ENCODE measurements around the gene GCN1.
"Not testable (repeated sequence)": the region's sequence is repeated elsewhere in the genome, so short reads cannot be mapped to it uniquely, and the experiment has no call there.

The GCN1 gene

DNA sequence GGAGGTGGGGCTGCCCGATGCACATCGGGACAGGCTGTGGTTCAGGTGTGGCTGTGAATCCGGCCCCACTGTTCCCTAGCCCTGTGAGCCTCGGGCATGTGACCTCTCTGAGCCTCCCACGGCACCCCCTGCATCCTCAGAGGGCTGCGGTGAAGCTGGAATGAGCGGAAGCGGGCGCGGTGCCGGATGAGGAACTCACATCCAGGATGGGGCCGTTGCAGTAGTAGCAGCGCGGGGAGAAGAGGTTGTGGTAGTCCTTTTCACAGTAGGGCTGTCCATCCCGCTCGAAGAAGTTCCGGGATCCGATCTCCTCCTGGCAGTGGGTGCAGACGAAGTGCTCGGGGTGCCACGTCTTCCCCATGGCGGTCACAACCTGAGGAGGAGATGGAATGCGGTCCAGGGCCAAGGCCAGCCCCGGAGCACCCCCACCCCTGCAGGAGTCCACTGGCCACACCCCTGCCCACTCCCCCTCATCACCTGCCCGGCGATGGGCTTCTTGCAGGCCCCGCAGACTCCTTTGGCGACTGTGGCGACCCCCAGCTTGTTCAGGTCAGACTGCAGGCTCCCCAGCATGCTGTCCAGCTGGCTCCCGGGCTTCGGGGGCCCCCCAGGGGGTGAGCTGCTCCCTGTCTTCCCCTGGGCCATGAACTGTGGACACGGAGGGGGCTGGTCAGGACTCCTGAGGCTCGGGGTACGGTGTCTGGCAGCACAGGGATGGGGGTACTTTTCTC is 20.3 kb upstream of the GCN1 start:
- no peak for DNase-seq

GRCh38 chr12:120213758-120214157 is 19.2 kb upstream of the GCN1 start:
- no peak for DNase-seq

GRCh38 chr12:120213182-120213581 is 18.7 kb upstream of the GCN1 start:
- DNase-seq = not testable (repeated sequence)

DNA sequence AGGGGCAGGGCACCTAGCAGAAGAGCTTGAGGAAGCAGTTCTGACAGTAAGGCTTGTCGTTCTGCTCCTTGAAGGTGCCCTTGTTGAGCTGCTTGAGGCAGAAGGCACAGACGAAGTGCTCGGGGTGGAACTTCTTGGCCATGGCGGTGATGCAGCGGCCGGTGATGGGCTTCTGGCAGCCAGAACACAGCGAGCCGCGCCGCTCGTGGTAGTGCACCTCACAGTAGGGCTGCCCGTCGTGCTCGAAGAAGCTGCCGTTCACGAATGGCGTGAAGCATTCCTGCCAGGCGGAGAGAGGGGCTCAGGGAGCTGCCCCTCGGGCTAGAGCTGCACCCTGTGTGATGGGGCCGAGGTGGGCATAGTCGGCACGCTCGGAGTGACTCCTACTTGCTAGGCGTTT is 17.8 kb upstream of the GCN1 start:
- no peak for DNase-seq

- no peak for DNase-seq
Observed at GRCh38 chr12:120211904-120212283, 17.4 kb upstream of the GCN1 start.

- DNase-seq = no peak
Observed at GRCh38 chr12:120211243-120211903, 16.9 kb upstream of the GCN1 start.

- DNase-seq = no peak
Observed at GRCh38 chr12:120209851-120210250, 15.3 kb upstream of the GCN1 start.

GRCh38 chr12:120207227-120207626 is 12.7 kb upstream of the GCN1 start:
- DNase-seq = no peak

- DNase-seq = not testable (repeated sequence)
Observed at GRCh38 chr12:120206781-120207180, 12.3 kb upstream of the GCN1 start.

DNA sequence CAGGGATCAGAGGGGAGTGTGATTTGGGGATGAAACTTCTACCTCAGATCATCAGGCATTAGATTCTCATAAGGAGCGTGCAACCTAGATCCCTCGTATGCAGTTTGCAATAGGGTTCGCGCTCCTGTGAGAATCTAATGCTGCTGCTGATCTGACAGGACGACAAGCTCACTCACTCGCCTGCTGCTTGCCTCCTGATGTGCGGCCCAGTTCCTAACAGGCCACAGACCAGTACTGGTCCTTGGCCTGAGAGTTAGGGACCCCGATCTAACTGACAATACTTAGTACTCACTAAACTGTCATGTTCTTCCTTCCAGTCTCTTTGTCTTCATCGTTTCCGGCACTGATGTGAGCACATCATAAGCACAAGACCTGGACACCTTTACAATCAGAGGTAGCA is 11.7 kb upstream of the GCN1 start:
- DNase-seq = no peak

DNA sequence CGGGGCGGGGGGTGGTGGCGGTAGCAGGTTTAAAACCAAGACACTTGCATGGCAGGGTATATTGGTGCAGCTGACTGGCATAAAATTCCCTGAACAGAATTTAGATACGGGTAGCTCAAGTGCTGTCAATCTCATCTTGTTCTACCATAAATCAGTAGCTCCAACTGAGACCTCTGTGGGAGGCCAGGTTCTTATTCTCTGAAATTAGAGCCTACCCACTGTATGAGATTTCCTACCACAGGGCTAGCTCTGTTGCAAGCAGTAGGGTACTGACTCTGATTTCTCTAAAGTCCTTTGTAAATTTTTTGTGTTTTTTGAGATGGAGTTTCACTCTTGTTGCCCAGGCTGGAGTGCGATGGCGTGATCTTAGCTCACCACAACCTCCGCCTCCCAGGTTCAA is 9.7 kb upstream of the GCN1 start:
- DNase-seq = no peak

DNA sequence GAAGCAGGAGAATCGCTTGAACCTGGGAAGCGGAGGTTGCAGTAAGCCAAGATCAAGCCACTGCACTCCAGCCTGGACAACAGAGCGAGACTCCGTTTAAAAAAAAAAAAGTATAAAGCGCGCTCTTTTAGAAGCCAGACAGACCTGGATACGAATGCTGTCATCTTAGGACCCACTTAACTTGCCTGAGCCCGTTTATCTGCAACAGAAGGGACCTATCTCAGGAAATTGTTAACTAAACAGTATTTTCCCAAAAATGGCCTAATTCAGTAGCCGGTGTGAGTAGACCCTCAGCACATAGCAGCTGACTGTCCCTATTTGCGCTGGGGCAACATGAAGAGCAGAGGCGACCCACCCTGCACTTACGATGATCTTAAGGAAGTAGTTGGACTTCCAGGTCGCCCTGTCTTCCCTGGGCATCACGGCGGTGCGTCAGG is 5.9 kb upstream of the GCN1 start:
- DNase-seq = no peak

DNA sequence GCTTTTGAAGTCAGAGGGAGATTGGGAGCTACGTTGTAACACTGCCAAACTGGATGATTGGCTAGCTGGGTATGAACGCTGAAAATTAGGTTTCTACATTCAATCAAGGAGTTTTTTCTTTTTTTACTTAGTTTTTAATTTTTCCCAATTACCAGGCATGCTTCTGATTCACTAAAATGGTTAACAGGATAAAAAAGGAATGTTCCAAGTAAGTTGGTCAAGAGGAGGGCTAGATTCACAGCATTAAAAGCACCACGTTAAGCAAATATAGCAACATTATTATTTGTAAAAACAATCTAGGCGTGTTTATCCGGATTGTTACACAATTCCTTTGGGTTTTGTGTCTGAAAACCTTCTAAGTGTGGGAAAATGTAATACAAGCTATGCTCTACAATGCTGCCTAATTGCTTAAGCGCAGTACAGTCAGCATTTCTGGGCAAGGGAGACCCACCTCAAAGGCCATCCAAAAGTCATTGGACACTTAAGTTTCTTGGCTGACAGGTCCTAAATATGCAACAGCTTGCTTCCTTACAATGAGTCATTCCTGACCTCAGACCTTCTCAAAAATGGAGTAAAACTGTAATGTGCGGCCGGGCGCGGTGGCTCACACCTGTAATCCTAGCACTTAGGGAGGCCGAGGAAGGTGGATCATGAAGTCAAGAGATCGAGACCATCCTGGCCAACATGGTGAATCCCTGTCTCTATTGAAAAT is 5.2 kb upstream of the GCN1 start:
- DNase-seq = no peak

DNA sequence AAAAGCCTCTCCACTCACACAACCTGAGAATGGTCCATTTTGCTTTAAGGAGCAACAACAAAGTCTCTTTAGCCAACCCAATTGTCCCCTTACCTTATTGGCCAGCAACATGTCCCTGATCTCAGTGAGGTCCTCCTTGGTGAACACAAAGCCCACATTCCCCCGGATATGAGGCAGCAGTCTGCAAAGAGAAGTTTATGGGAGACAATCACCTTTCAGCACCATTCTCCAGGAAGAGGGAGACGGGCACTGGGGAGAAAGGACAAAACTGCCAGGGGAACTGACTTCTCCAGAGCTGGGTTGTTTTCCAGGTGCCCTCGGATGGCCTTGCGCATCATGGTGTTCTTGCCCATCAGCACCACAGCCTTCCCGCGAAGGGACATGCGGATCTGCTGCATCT is 4.5 kb upstream of the GCN1 start:
- DNase-seq = no peak

- no peak for DNase-seq
Observed at GRCh38 chr12:120197542-120197887, 3.0 kb upstream of the GCN1 start.

- not testable (repeated sequence) for DNase-seq
Observed at GRCh38 chr12:120196817-120197541, 2.5 kb upstream of the GCN1 start.

GRCh38 chr12:120196363-120196762 is 1.8 kb upstream of the GCN1 start:
- no peak for DNase-seq

- no peak for DNase-seq
Observed at GRCh38 chr12:120194226-120194533, 335 bp downstream of the GCN1 start.

GRCh38 chr12:120193286-120193685 is 1.2 kb downstream of the GCN1 start:
- DNase-seq = not testable (repeated sequence)

DNA sequence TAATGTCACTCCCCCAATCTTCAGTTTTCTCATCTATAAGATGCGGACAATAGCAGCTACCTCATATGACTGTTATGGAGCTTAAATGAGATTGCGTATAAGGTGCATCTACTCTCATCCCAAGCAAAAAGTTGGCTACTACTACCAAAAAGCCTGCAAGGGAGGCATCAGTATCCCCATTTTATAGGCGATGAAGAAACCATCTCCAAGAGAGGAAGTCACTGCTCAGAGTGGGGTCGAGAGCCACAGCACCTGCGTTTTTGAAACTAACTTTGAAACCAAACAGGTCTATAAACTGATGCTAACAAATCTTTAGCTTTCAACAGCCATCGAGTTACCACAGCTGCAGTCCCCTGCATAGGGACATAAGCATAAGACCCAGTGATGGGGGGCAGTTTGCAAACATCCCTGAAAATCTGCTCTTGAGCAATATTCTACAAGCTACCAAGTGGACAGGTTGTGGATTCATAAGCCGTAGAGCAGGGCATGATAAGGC is 3.5 kb downstream of the GCN1 start:
- DNase-seq = no peak

- DNase-seq = no peak
Observed at GRCh38 chr12:120190386-120190785, 4.1 kb downstream of the GCN1 start.

DNA sequence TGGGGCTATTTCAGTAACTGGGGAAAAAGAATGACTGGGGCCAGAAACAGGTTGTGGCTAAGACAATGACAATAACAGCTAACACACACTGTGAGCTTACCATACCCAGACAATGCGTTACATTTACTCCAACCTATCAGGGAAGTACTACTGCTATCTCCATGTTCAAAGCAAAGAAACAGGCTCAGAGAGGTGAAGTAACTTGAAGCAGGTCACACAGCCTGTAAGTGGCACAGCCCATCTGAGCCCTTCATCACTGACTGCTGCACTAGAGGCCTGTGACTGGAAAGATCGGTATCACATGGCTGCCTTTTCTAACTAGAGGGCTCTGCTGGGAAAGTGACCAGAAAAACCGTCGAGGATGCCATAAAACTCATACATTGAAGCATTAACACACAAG is 7.9 kb downstream of the GCN1 start:
- no peak for DNase-seq

DNA sequence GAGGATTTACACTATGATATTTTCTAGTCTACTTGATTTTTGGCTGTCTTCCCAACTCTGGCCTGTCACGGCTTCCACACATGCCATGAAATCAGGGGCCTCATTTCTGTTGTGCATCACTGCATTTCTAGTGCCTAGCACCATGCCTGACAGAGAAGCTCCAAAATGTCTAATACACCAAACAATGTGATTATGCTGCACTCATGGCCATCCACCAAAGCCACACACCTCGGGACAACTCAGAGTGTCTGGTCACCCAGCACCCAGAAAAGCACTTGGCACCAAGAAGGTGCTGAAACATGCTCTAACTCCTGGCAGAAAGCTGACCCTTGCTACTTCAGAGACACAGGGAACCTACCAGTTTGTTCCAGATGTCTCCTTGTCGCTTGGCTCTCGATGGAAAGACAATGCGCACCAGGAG is 11.3 kb downstream of the GCN1 start:
- DNase-seq = peak; percentile 40

All from NCI-H1694 treated with DMSO at 0.1 percent for 48 hours (cell line).